Urinary bladder (tissue), 4 donors: ENCODE results near the gene INSYN1. TPM values are rescaled to one million over a fixed set of nuclear protein-coding genes. Genes with fewer than 3 reads are reported as not detected.
A peak's percentile ranks its signal among the peaks of the same experiment; 100 is the strongest.

Experiments used
- DNase-seq: peaks from one replicate; pipeline ENCODE4 v3.0.0-alpha.2; 2015; ENCODE audit errors: extremely low spot score
- H3K27ac ChIP-seq: one replicate; pipeline ENCODE4 v1.5.1; 2013; ENCODE audit warnings: low read depth, mild to moderate bottlenecking, moderate library complexity
- H3K36me3 ChIP-seq: one replicate; pipeline ENCODE4 v1.6.1; 2013; ENCODE audit warnings: mild to moderate bottlenecking, moderate library complexity; ENCODE audit not compliant: insufficient read depth
- H3K4me1 ChIP-seq: one replicate; pipeline ENCODE4 v1.6.1; 2013; ENCODE audit warnings: mild to moderate bottlenecking, moderate library complexity; ENCODE audit not compliant: insufficient read depth
- H3K4me3 ChIP-seq: one replicate; pipeline ENCODE4 v1.5.1; 2013; ENCODE audit warnings: low read depth, low read length
- WGBS: extraction: QIAGEN DNeasy Blood & Tissue Kit; methylation state at CpG from one replicate; pipeline ENCODE4 v1.1.7; 2013; 5-methylcytosine and 5-hydroxymethylcytosine counted together
- polyA plus RNA-seq: library from polyadenylated mRNA; stranded (reverse); fragments of 200-250 nt; gene quantifications from one replicate; pipeline ENCODE4 v1.2.3, GENCODE V29; 2013
- total RNA-seq: library from RNA; depleted of rRNA; stranded (reverse); fragments of >200 nt; gene quantifications from one replicate; pipeline ENCODE4 v1.2.3, GENCODE V29; 2014
- donor health status: healthy with polysubstance abuse.
- donor health status: healthy.

Gene INSYN1
- total and polyA plus RNA-seq, 2 donors, result 7.3 to 12.2 TPM

GRCh38 chr15:73760330-73761329, 7.5 kb upstream of the INSYN1 start:
- no peak for DNase-seq
- no peaks in the 10 kb centered on the region for H3K36me3 ChIP-seq
- 48% methylated on average over 11 of the region's 11 CpGs for WGBS
- no peak overlapping the region for H3K4me3 ChIP-seq
- H3K4me1 ChIP-seq, result no peaks in the 10 kb centered on the region
- H3K27ac ChIP-seq, result no peak overlapping the region

GRCh38 chr15:73758461-73758860, 5.3 kb upstream of the INSYN1 start:
- DNase-seq, result no peak
- Histone ChIP-seq H3K27ac (no peak overlapping the region), H3K4me1 (no peaks in the 10 kb centered on the region), H3K36me3 (no peaks in the 10 kb centered on the region), H3K4me3 (no peak overlapping the region)
- WGBS, result 72% methylated on average over 5 of the region's 5 CpGs

GRCh38 chr15:73757571-73757970, 4.4 kb upstream of the INSYN1 start:
- Histone ChIP-seq H3K36me3 (no peaks in the 10 kb centered on the region), H3K27ac (no peak overlapping the region), H3K4me1 (no peaks in the 10 kb centered on the region), H3K4me3 (no peak overlapping the region)
- DNase-seq, result no peak

- WGBS, result 63% methylated on average over 3 of the region's 3 CpGs
- H3K4me3 ChIP-seq, result no peak overlapping the region
- no peak overlapping the region for H3K27ac ChIP-seq
- H3K4me1 ChIP-seq, result no peaks in the 10 kb centered on the region
- no peaks in the 10 kb centered on the region for H3K36me3 ChIP-seq
- DNase-seq, result no peak
These were observed 3.9 kb upstream of the INSYN1 start for GRCh38 chr15:73756947-73757513.

GRCh38 chr15:73756390-73756789, 3.2 kb upstream of the INSYN1 start:
- no peak overlapping the region for H3K4me3 ChIP-seq
- DNase-seq, result no peak
- WGBS, result 69% methylated on average over 2 of the region's 2 CpGs
- no peaks in the 10 kb centered on the region for H3K36me3 ChIP-seq
- H3K4me1 ChIP-seq, result no peaks in the 10 kb centered on the region
- no peak overlapping the region for H3K27ac ChIP-seq

- no peak for DNase-seq
- Histone ChIP-seq H3K36me3 (no peaks in the 10 kb centered on the region), H3K27ac (no peak overlapping the region), H3K4me1 (no peaks in the 10 kb centered on the region), H3K4me3 (no peak overlapping the region)
- WGBS, result 96% methylated on average over 3 of the region's 3 CpGs
These were observed 2.8 kb upstream of the INSYN1 start for GRCh38 chr15:73755946-73756345.

GRCh38 chr15:73755481-73755880, 2.3 kb upstream of the INSYN1 start:
- DNase-seq, result no peak
- Histone ChIP-seq H3K36me3 (no peaks in the 10 kb centered on the region), H3K4me3 (no peak overlapping the region), H3K4me1 (no peaks in the 10 kb centered on the region), H3K27ac (no peak overlapping the region)
- whole genome bisulfite sequencing, result 91% methylated on average over 5 of the region's 5 CpGs

GRCh38 chr15:73754461-73754860, 1.3 kb upstream of the INSYN1 start:
- DNase-seq, result no peak
- Histone ChIP-seq H3K36me3 (no peaks in the 10 kb centered on the region), H3K4me1 (no peaks in the 10 kb centered on the region), H3K4me3 (no peak overlapping the region), H3K27ac (no peak overlapping the region)
- 74% methylated on average over 8 of the region's 8 CpGs for WGBS

- Histone ChIP-seq H3K36me3 (no peaks in the 10 kb centered on the region), H3K4me3 (peak overlapping the region; percentile 55), H3K27ac (no peak overlapping the region), H3K4me1 (no peaks in the 10 kb centered on the region)
- DNase-seq, result no peak
- under 1% methylated on average over 50 of the region's 56 CpGs for WGBS
These were observed 351 bp downstream of the INSYN1 start for GRCh38 chr15:73752806-73753193.

- Histone ChIP-seq H3K27ac (no peak overlapping the region), H3K36me3 (no peaks in the 10 kb centered on the region), H3K4me1 (no peaks in the 10 kb centered on the region), H3K4me3 (peak overlapping the region; percentile 55)
- under 1% methylated on average over 79 of the region's 79 CpGs for WGBS
- no peak for DNase-seq
These were observed 999 bp downstream of the INSYN1 start for GRCh38 chr15:73751899-73752805.

- Histone ChIP-seq H3K4me1 (no peaks in the 10 kb centered on the region), H3K4me3 (peak overlapping the region; percentile 55), H3K36me3 (no peaks in the 10 kb centered on the region), H3K27ac (no peak overlapping the region)
- 17% methylated on average over 9 of the region's 9 CpGs for WGBS
- DNase-seq, result no peak
These were observed 1.6 kb downstream of the INSYN1 start for GRCh38 chr15:73751511-73751898.

GRCh38 chr15:73750951-73751350, 2.2 kb downstream of the INSYN1 start:
- no peak for DNase-seq
- 86% methylated on average over 20 of the region's 20 CpGs for WGBS
- no peaks in the 10 kb centered on the region for H3K36me3 ChIP-seq
- H3K4me1 ChIP-seq, result no peaks in the 10 kb centered on the region
- no peak overlapping the region for H3K4me3 ChIP-seq
- H3K27ac ChIP-seq, result no peak overlapping the region

- Histone ChIP-seq H3K36me3 (no peaks in the 10 kb centered on the region), H3K4me3 (no peak overlapping the region), H3K27ac (no peak overlapping the region), H3K4me1 (no peaks in the 10 kb centered on the region)
- 91% methylated on average over 4 of the region's 4 CpGs for WGBS
- no peak for DNase-seq
These were observed 2.7 kb downstream of the INSYN1 start for GRCh38 chr15:73750438-73750837.
